GM19099 (cell line): ENCODE measurements around the gene LZTR1.

Experiments used
- POLR2A ChIP-seq: IDR thresholded peaks from 3 replicates; pipeline ENCODE4 v1.6.1; 2011; ENCODE audit warnings: low read depth; ENCODE audit not compliant: insufficient read length; ENCODE audit errors: extremely low read depth

LZTR1 gene

DNA sequence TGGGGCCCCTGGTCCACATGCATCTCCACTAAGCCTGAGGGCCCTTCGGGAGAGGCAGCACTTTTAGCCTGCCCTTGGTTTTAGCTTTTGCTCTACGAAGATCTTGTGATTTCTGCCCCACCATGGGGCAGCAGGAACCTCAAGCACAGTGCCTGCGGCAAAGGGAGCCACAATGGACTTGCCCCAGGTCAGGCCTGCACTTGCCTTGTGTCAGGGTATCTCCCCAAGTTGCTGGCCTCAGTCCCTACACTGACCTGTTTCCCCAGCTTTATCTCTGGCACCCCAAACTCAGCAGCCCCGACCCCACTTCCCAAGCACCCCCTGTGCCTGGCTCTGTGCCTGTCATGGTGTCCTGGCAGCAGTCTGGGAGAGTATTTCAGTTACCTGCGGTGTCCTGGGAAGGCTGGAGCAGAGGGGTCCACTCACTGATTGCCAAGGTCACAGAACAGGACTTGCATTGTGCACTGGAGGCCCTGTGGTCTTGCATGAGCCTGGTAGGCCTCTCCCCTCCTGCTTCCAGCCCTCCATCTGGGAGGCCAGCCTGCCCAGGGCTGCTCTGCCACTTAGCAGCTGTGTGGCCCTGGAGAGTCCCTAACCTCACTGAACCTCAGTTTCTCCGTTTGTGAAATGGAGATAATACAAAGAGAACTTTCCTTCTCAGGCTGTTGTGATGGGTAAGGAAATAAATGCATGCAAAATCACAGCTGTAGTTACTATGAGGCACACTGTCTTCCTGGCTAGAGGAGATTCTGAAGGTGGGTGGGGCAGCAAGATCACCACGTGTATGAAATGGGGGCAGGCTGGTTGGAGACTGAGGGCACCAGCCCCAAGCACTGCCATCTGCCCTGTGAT, 18.7 kb upstream of the LZTR1 start:
- no peak for TF ChIP-seq POLR2A

GRCh38 chr22:20964090-20964798, 17.9 kb upstream of the LZTR1 start:
- no peak for TF ChIP-seq POLR2A

GRCh38 chr22:20964799-20965103, 17.3 kb upstream of the LZTR1 start:
- no peak for TF ChIP-seq POLR2A

DNA sequence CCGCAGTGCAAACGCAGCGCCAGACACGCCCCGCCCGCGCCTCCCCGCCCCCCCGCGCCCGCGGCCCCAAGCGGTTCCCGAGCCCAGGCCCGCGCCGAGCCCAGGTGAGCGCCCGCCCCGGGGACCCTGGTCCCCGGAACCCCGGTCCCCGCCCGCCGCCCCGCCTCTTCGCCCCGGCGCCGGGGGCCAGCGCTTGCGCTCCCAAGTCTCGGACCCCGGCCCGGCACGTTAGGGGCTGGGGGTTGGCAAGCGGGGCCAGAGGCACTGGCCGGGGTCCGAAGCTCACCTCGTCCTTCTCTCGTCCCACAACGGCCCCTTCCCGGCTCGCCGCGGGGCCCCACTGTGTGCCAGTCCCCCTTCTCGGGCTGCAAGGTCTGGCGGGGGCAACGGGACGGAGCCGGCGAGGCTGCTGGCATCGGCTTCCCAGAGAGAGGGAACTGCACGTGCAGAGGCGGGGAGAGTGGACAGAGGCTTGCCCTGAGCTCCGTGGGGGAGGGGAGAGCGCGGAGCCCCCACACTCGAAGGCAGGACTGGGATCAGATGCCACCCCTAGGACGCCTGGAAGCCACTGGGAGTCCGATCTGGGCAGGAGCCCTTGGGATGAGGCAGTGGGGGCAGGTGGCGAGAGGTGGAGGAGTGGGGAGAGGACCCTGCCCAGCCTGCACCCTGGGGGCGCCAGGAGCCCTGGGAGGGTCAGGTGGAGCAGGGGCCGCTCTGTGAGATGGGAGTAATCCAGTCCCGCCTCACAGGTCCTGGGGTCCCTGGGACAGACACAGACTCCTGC, 16.8 kb upstream of the LZTR1 start:
- TF ChIP-seq POLR2A: no peak

GRCh38 chr22:20965888-20966855, 15.9 kb upstream of the LZTR1 start:
- no peak for TF ChIP-seq POLR2A

DNA sequence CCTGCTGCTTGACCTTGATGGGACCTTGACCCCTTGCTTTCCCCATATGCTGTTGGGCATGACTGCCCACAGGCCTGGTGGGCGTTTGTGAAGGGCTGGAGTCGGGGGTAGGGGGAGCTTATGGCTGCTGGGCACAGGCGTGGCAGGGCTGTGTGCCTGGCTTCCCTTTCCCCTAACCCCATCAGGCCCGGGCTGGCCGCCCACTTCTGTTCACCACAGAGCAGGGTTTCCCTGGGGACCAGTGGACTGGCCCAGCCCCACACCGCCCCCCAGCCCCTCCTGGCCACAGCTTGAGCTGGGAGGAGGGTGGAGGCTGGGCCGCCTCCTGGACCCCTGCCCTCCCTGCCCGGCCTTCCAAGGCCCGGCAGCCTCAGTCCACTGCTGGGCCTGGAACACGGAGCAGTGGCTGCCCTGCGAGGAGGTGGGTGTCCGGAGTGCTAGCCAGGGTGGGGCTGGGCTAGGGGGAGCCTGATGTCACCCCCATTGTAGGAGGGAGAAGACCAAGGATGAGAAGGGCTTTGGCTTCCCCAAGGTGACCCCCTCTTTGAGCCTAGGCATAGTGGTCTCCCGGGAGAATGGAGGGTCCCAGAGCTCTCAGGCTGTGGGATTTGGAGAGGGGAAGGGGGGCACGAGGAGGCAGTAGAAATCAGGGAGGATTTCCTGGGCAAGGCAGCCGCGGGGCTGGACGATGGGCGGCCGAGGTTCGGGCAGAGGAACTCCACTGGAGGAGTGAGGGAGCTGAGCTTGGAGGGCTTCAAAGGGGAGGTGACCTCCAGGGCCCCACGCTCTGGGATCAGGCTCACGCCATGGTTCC, 15.0 kb upstream of the LZTR1 start, which contains the start of gene AIFM3:
AIFM3 (plus strand) TSS at position 373 of the 814 bp plus-strand sequence. CDS start 690 bp downstream, outside the sequence.
- no peak for TF ChIP-seq POLR2A

DNA sequence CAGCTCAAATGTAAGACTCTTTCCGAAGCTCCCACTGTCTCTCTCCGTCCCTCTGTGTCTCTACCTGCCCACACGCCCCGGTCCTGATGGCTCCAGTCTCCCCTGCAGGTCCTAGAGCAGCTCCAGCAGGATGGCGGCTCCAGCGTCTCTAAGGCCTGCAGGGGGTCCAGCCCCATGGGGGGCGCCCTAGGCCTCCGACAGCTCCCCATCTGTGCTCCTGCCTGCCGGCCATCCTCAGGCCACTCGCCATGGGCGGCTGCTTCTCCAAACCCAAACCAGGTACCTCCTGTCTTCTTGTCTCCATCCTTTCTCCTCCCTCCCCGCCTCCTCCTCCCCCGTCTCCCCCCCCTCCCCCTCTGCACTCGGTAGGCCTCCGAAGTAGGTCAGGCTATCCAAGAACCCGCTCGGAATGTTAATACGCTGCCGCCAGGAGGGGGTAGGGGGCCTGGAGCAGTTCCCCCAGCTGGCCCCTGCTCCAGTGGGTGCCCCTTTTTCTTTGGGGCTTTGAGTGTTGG, 14.3 kb upstream of the LZTR1 start:
- TF ChIP-seq POLR2A: no peak

- TF ChIP-seq POLR2A: no peak
These were observed 13.7 kb upstream of the LZTR1 start for GRCh38 chr22:20968281-20968977.

GRCh38 chr22:20970939-20971657, 11.0 kb upstream of the LZTR1 start:
- no peak for TF ChIP-seq POLR2A

GRCh38 chr22:20972933-20973577, 9.0 kb upstream of the LZTR1 start:
- TF ChIP-seq POLR2A: no peak

DNA sequence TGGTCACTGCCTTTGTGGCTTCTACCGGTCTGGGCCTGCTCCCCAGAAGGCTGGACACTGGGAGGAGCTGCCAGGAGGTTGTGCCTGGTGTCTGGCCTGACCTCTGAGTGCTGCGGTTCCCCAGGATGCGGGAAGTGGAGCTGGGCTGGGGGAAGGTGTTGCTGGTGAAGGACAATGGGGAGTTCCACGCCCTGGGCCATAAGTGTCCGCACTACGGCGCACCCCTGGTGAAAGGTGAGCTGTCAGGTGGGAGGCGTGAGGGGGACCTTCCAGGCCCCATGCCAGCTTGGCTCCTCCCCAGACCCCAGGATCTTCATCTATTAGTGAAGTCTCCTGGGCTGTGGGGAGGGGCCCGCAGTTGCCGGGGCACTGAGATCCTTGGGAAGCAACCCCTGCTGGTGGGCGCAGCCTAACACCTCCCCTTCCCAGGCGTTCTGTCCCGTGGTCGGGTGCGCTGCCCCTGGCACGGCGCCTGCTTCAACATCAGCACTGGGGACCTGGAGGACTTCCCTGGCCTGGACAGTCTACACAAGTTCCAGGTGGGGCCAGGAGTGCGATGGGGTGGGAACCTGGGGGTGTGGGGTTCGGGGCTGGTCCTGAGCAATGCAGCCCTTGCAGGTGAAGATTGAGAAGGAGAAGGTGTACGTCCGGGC, 8.3 kb upstream of the LZTR1 start:
- TF ChIP-seq POLR2A: no peak
